SK-N-SH (cell line): Measurements from ENCODE around the gene DMD. TPM values are rescaled to one million over a fixed set of nuclear protein-coding genes. Genes with fewer than 3 reads are reported as not detected.

Source experiments
- CTCF ChIA-PET: fragments of 300-600, 350-600 bp; formaldehyde crosslinking; extraction: SDS; loops from one replicate; lab custom pipeline; 2021; lab: Yijun Ruan, JAX
- POLR2A ChIA-PET: fragments of 350-600 bp; sonication (Branson Sonifier 250); formaldehyde crosslinking; extraction: SDS; loops from one replicate; lab custom pipeline; 2020; ENCODE audit warnings: antibody characterized with exemption, inconsistent platforms; lab: Yijun Ruan, JAX
- DNase-seq: peaks from one replicate; pipeline ENCODE4 v3.0.0; 2012
- H2AFZ ChIP-seq: fragments of 200-600 bp; sonication (generic); 2 replicates; pipeline ENCODE4 v1.8.1; 2016; ENCODE audit warnings: antibody characterized with exemption, mild to moderate bottlenecking, low read depth
- H3F3A ChIP-seq: fragments of 200-600 bp; sonication (generic); replicated peaks from 2 replicates; pipeline ENCODE3; 2016; ENCODE audit warnings: antibody characterized with exemption, mild to moderate bottlenecking; ENCODE audit not compliant: insufficient read depth
- H3K27ac ChIP-seq, 2 experiments: fragments of 200-500 bp in 1 of 2; fragments of 200-600 bp in 1 of 2; sonication (Bioruptor generic) in 1 of 2; sonication (generic), shearing (Covaris generic) in 1 of 2; 2 replicates each; pipeline versions ENCODE4 v1.5.1 to v1.6.1; 2014 to 2016; ENCODE audit warnings: low read depth in 2 of 2, inconsistent platforms in 1 of 2, low read length in 1 of 2, mild to moderate bottlenecking in 1 of 2, mixed read lengths in 1 of 2
- H3K27me3 ChIP-seq: fragments of 200-600 bp; sonication (generic), shearing (Covaris generic); 2 replicates; pipeline ENCODE4 v1.6.1; 2016; ENCODE audit warnings: mixed run types; ENCODE audit not compliant: insufficient read depth
- H3K36me3 ChIP-seq, 2 experiments: fragments of 200-500 bp in 1 of 2; fragments of 200-600 bp in 1 of 2; sonication (Bioruptor generic) in 1 of 2; sonication (generic) in 1 of 2; replicated peaks in 1 of 2; 2 replicates each; pipeline versions ENCODE3 to v1.5.1; 2014 to 2016; ENCODE audit warnings: low read length in 1 of 2, mild to moderate bottlenecking in 1 of 2; ENCODE audit not compliant: insufficient read depth in 2 of 2, control insufficient read depth in 1 of 2
- H3K4me1 ChIP-seq, 2 experiments: fragments of 200-500 bp in 1 of 2; fragments of 200-600 bp in 1 of 2; sonication (Bioruptor generic) in 1 of 2; sonication (generic), shearing (Covaris generic) in 1 of 2; 2 replicates each; pipeline versions ENCODE4 v1.5.1 to v1.6.1; 2014 to 2016; ENCODE audit warnings: low read depth in 1 of 2, low read length in 1 of 2, mixed run types in 1 of 2; ENCODE audit not compliant: insufficient read depth in 2 of 2, control insufficient read depth in 1 of 2
- H3K4me2 ChIP-seq: fragments of 200-600 bp; sonication (generic), shearing (Covaris generic); 2 replicates; pipeline ENCODE4 v1.6.1; 2017; ENCODE audit warnings: mixed run types
- H3K4me3 ChIP-seq, 2 experiments: fragments of 200-500 bp in 1 of 2; fragments of 200-600 bp in 1 of 2; sonication (Bioruptor generic) in 1 of 2; sonication (generic), shearing (Covaris generic) in 1 of 2; 2 replicates each; pipeline versions ENCODE4 v1.5.1 to v1.8.1; 2014 to 2016; ENCODE audit warnings: low read depth in 2 of 2, inconsistent platforms in 1 of 2, low read length in 1 of 2, mild to moderate bottlenecking in 1 of 2, mixed read lengths in 1 of 2, moderate library complexity in 1 of 2
- H3K79me2 ChIP-seq: fragments of 200-600 bp; sonication (generic); 2 replicates; pipeline ENCODE4 v1.8.1; 2017; ENCODE audit warnings: mild to moderate bottlenecking; ENCODE audit not compliant: insufficient read depth
- H3K9ac ChIP-seq: fragments of 200-600 bp; sonication (generic); 2 replicates; pipeline ENCODE4 v1.6.1; 2017; ENCODE audit warnings: mixed run types
- H3K9me2 ChIP-seq: fragments of 200-600 bp; sonication (generic); 2 replicates; pipeline ENCODE4 v1.6.1; 2017; ENCODE audit warnings: mixed run types
- H3K9me3 ChIP-seq: fragments of 200-600 bp; sonication (generic); 2 replicates; pipeline ENCODE4 v1.6.1; 2017; ENCODE audit warnings: mixed run types, mild to moderate bottlenecking, moderate library complexity
- H4K20me1 ChIP-seq: fragments of 200-600 bp; sonication (generic); 2 replicates; pipeline ENCODE4 v1.6.1; 2017; ENCODE audit warnings: mild to moderate bottlenecking, mixed run types; ENCODE audit not compliant: insufficient read depth
- EP300 ChIP-seq, 2 experiments: IDR thresholded peaks; 2 replicates each; pipeline versions ENCODE4 v1.4.0 to v1.6.1; 2012; ENCODE audit warnings: borderline replicate concordance in 1 of 2, low read depth in 1 of 2, low read length in 1 of 2
- FOSL2 ChIP-seq: IDR thresholded peaks from 2 replicates; pipeline ENCODE4 v1.4.0; 2012; ENCODE audit warnings: low read depth, mild to moderate bottlenecking, moderate library complexity, borderline replicate concordance
- FOXJ3 ChIP-seq: sonication (generic); formaldehyde crosslinking; IDR thresholded peaks from 2 replicates; pipeline ENCODE4 v1.5.1; 2020; ENCODE audit warnings: mild to moderate bottlenecking, missing genetic modification reagents
- GABPA ChIP-seq: IDR thresholded peaks from 2 replicates; pipeline ENCODE4 v1.4.0; 2012; ENCODE audit warnings: low read depth, mild to moderate bottlenecking
- GATA2 ChIP-seq: sonication (generic); formaldehyde crosslinking; IDR thresholded peaks from 2 replicates; pipeline ENCODE4 v1.5.0; 2020; ENCODE audit warnings: mild to moderate bottlenecking, missing genetic modification reagents
- JUND ChIP-seq: IDR thresholded peaks from 2 replicates; pipeline ENCODE4 v1.4.0; 2012
- MEF2A ChIP-seq: IDR thresholded peaks from 2 replicates; pipeline ENCODE4 v1.4.0; 2012; ENCODE audit warnings: low read depth, borderline replicate concordance
- NFIC ChIP-seq: IDR thresholded peaks from 2 replicates; pipeline ENCODE4 v1.4.0; 2012; ENCODE audit warnings: borderline replicate concordance
- NRF1 ChIP-seq: IDR thresholded peaks from 2 replicates; pipeline ENCODE4 v1.6.1; 2012; ENCODE audit warnings: low read depth, mild to moderate bottlenecking, low read length
- RAD21 ChIP-seq: IDR thresholded peaks from 2 replicates; pipeline ENCODE4 v1.6.1; 2012; ENCODE audit warnings: mild to moderate bottlenecking, low read length
- RFX5 ChIP-seq: IDR thresholded peaks from 2 replicates; pipeline ENCODE4 v1.6.1; 2012; ENCODE audit warnings: mild to moderate bottlenecking, improper control_type of control experiment, low read length
- RXRA ChIP-seq: IDR thresholded peaks from 2 replicates; pipeline ENCODE4 v1.4.0; 2012; ENCODE audit warnings: low read depth, mild to moderate bottlenecking, borderline replicate concordance
- SIN3A ChIP-seq: IDR thresholded peaks from 2 replicates; pipeline ENCODE4 v1.6.1; 2012; ENCODE audit warnings: low read depth, mild to moderate bottlenecking, low read length, moderate library complexity, borderline replicate concordance
- TCF12 ChIP-seq: IDR thresholded peaks from 2 replicates; pipeline ENCODE4 v1.4.0; 2012
- TEAD4 ChIP-seq: IDR thresholded peaks from 2 replicates; pipeline ENCODE4 v1.4.0; 2012; ENCODE audit warnings: mild to moderate bottlenecking, borderline replicate concordance; ENCODE audit not compliant: insufficient read depth
- WGBS: methylation state at CpG from one replicate; pipeline ENCODE4 v1.1.6; 2017; ENCODE audit warnings: low lambda C conversion rate; 5-methylcytosine and 5-hydroxymethylcytosine counted together
- polyA plus RNA-seq, 3 experiments: library from polyadenylated mRNA; depleted of rRNA; stranded (reverse); fragments of >200 nt; gene quantifications; 2 replicates each; pipeline ENCODE4 v1.2.3, GENCODE V29; 2012
- TF ChIP-seq, protein P1 (sequence below): IDR thresholded peaks from 2 replicates; pipeline ENCODE4; 2012
- TF ChIP-seq, protein P2 (sequence below): IDR thresholded peaks from 2 replicates; pipeline ENCODE4 v1.4.0; 2012; ENCODE audit warnings: low read depth, borderline replicate concordance
- TF ChIP-seq, protein P3 (sequence below): fragments of 200-600 bp; sonication (generic); IDR thresholded peaks from 2 replicates; pipeline ENCODE4 v1.6.1; 2017; ENCODE audit warnings: antibody characterized with exemption, mild to moderate bottlenecking, moderate library complexity
- TF ChIP-seq, protein P4 (sequence below): IDR thresholded peaks from 2 replicates; pipeline ENCODE4 v1.4.0; 2012; ENCODE audit warnings: low read depth, borderline replicate concordance
- TF ChIP-seq, protein P5 (sequence below): IDR thresholded peaks from 2 replicates; pipeline ENCODE4 v1.4.0; 2012; ENCODE audit warnings: low read depth

The DMD gene
- polyA plus RNA-seq, 1 of the 3 experiments (the other 2 are of a cell fraction), result 3.9 TPM

DNA sequence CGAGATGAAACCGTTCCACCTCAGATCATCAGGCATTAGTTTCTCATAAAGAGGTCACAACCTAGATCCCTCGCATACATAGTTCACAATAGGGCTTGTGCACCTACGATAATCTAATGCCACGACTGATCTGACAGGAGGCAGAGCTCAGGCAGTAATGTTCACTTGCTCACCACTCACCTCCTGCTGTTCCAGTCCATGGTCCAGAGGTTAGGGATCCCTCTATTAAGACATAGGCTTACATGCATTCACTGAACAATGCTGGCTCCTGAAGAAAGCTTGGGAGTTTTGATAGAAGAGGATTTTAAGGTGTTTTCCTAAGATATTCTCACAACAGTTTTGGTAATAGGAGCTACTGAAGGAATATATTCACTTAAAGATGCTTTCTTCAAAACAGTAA is 1903.4 kb downstream of the DMD start:
- Histone ChIP-seq H2AFZ (no peak overlapping the region), H3K36me3 (no peaks in the 10 kb centered on the region), H3K9ac (no peak overlapping the region), H4K20me1 (no peaks in the 10 kb centered on the region), H3K4me3 (no peak overlapping the region), H3K9me2 (no peaks in the 10 kb centered on the region)
- 23% methylated on average over 4 of the region's 5 CpGs for WGBS
- no peak for DNase-seq
- POLR2A ChIA-PET, result no interaction called here
- TF ChIP-seq GATA2 (CRISPR knock-in tag) (no peak), MEF2A (no peak), TCF12 (no peak), RXRA (no peak), RFX5 (no peak), JUND (no peak), FOXJ3 (CRISPR knock-in tag) (no peak), NRF1 (no peak)
- TF ChIP-seq, protein P1, sequence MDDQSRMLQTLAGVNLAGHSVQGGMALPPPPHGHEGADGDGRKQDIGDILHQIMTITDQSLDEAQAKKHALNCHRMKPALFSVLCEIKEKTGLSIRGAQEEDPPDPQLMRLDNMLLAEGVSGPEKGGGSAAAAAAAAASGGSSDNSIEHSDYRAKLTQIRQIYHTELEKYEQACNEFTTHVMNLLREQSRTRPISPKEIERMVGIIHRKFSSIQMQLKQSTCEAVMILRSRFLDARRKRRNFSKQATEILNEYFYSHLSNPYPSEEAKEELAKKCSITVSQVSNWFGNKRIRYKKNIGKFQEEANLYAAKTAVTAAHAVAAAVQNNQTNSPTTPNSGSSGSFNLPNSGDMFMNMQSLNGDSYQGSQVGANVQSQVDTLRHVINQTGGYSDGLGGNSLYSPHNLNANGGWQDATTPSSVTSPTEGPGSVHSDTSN, result no peak
- TF ChIP-seq, protein P2, sequence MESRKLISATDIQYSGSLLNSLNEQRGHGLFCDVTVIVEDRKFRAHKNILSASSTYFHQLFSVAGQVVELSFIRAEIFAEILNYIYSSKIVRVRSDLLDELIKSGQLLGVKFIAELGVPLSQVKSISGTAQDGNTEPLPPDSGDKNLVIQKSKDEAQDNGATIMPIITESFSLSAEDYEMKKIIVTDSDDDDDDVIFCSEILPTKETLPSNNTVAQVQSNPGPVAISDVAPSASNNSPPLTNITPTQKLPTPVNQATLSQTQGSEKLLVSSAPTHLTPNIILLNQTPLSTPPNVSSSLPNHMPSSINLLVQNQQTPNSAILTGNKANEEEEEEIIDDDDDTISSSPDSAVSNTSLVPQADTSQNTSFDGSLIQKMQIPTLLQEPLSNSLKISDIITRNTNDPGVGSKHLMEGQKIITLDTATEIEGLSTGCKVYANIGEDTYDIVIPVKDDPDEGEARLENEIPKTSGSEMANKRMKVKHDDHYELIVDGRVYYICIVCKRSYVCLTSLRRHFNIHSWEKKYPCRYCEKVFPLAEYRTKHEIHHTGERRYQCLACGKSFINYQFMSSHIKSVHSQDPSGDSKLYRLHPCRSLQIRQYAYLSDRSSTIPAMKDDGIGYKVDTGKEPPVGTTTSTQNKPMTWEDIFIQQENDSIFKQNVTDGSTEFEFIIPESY, result no peak
- TF ChIP-seq, protein P3, sequence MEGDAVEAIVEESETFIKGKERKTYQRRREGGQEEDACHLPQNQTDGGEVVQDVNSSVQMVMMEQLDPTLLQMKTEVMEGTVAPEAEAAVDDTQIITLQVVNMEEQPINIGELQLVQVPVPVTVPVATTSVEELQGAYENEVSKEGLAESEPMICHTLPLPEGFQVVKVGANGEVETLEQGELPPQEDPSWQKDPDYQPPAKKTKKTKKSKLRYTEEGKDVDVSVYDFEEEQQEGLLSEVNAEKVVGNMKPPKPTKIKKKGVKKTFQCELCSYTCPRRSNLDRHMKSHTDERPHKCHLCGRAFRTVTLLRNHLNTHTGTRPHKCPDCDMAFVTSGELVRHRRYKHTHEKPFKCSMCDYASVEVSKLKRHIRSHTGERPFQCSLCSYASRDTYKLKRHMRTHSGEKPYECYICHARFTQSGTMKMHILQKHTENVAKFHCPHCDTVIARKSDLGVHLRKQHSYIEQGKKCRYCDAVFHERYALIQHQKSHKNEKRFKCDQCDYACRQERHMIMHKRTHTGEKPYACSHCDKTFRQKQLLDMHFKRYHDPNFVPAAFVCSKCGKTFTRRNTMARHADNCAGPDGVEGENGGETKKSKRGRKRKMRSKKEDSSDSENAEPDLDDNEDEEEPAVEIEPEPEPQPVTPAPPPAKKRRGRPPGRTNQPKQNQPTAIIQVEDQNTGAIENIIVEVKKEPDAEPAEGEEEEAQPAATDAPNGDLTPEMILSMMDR, result no peak
- TF ChIP-seq, all 33 proteins: peak for 0
- no peak overlapping the region for H3K27ac ChIP-seq
- CTCF ChIA-PET, result no interaction called here
- H3F3A ChIP-seq, result no peaks in the 10 kb centered on the region
- H3K27me3 ChIP-seq, result no peaks in the 10 kb centered on the region
- no peaks in the 10 kb centered on the region for H3K4me1 ChIP-seq
- no peaks in the 10 kb centered on the region for H3K9me3 ChIP-seq
- H3K4me2 ChIP-seq, result no peak overlapping the region
- no peaks in the 10 kb centered on the region for H3K79me2 ChIP-seq

DNA sequence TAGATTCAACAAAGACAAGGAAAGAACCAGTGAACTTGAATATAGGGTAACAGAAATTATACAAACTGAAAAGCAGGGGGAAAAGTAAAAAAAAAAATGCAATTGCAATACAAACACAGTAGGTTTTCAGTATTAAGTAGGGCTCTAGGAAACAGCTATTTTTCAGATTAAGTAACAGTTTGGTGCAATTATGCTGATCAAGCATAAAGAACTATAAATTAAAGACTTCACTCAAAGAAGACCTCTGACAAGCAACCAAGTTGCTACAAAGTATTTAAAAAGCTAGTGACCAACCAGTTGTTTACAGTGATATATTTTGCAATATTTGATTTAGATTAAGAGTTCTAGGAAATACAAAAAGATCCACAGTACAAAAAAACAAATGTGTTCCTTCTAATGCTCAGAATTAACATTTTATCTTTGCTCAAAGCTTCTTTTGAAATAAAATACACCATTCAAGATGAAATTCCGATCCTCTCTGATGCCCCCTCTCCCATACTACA is 1908.7 kb downstream of the DMD start:
- no peak overlapping the region for H3K9ac ChIP-seq
- CTCF ChIA-PET, result interaction anchor here (2.1 kb wide), 1 partner anchor 265 kb away, joined by 5 read pairs; no protein-coding TSS in a partner anchor
- no peaks in the 10 kb centered on the region for H3K36me3 ChIP-seq
- no peaks in the 10 kb centered on the region for H3K4me1 ChIP-seq
- POLR2A ChIA-PET, result no interaction called here
- no peak overlapping the region for H3K4me2 ChIP-seq
- no peak for DNase-seq
- H3K27ac ChIP-seq, result no peak overlapping the region
- no peaks in the 10 kb centered on the region for H3K9me2 ChIP-seq
- H3K79me2 ChIP-seq, result no peaks in the 10 kb centered on the region
- H2AFZ ChIP-seq, result no peak overlapping the region
- H3K27me3 ChIP-seq, result no peaks in the 10 kb centered on the region
- WGBS, result 27% methylated on average over 1 of the region's 1 CpG
- no peak for TF ChIP-seq TCF12
- no peak for TF ChIP-seq GABPA
- TF ChIP-seq, protein P4, sequence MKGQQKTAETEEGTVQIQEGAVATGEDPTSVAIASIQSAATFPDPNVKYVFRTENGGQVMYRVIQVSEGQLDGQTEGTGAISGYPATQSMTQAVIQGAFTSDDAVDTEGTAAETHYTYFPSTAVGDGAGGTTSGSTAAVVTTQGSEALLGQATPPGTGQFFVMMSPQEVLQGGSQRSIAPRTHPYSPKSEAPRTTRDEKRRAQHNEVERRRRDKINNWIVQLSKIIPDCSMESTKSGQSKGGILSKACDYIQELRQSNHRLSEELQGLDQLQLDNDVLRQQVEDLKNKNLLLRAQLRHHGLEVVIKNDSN, result no peak
- no peak for TF ChIP-seq MEF2A
- no peak for TF ChIP-seq NFIC
- TF ChIP-seq, protein P3, result no peak
- TF ChIP-seq TEAD4, result no peak
- TF ChIP-seq RXRA, result no peak
- no peak for TF ChIP-seq EP300 (IDR thresholded peaks at IDR 0.05; ENCODE audit: borderline replicate concordance in 1 of 2, low read depth in 1 of 2, low read length in 1 of 2)
- no peak for TF ChIP-seq SIN3A
- TF ChIP-seq, protein P5, sequence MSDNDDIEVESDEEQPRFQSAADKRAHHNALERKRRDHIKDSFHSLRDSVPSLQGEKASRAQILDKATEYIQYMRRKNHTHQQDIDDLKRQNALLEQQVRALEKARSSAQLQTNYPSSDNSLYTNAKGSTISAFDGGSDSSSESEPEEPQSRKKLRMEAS, result no peak
- no peak for TF ChIP-seq FOSL2
- no peak for TF ChIP-seq RAD21
- no peaks in the 10 kb centered on the region for H3K9me3 ChIP-seq
- H4K20me1 ChIP-seq, result no peaks in the 10 kb centered on the region
- no peaks in the 10 kb centered on the region for H3F3A ChIP-seq
- no peak overlapping the region for H3K4me3 ChIP-seq
